Activated CD4-positive, alpha-beta T cell treated with anti-CD3 and anti-CD28 coated beads, Interleukin-2, amount 50 U/mL, for 16 hours (primary cell): ENCODE results near the gene GRIK1.

Source experiments
- DNase-seq: peaks from one replicate; pipeline ENCODE4 v3.0.0-alpha.2; 2020

GRIK1 gene

GRCh38 chr21:29826386-29826785, 113.4 kb downstream of the GRIK1 start:
- no peak for DNase-seq

- DNase-seq = no peak
These were observed 113.9 kb downstream of the GRIK1 start for GRCh38 chr21:29825936-29826335.

- DNase-seq = no peak
These were observed 114.5 kb downstream of the GRIK1 start for GRCh38 chr21:29825345-29825744.

GRCh38 chr21:29822064-29822463, 117.7 kb downstream of the GRIK1 start:
- no peak for DNase-seq

- DNase-seq = no peak
These were observed 118.6 kb downstream of the GRIK1 start for GRCh38 chr21:29821230-29821629.

- DNase-seq = no peak
These were observed 120.0 kb downstream of the GRIK1 start for GRCh38 chr21:29819675-29820326.

GRCh38 chr21:29818383-29818921, 121.3 kb downstream of the GRIK1 start:
- DNase-seq = no peak

- DNase-seq = no peak
These were observed 122.3 kb downstream of the GRIK1 start for GRCh38 chr21:29817450-29817849.

- DNase-seq = no peak
These were observed 126.8 kb downstream of the GRIK1 start for GRCh38 chr21:29812947-29813346.

- DNase-seq = no peak
These were observed 128.9 kb downstream of the GRIK1 start for GRCh38 chr21:29810871-29811270.

- no peak for DNase-seq
These were observed 131.6 kb downstream of the GRIK1 start for GRCh38 chr21:29808153-29808552.

GRCh38 chr21:29805105-29805504, 134.7 kb downstream of the GRIK1 start:
- no peak for DNase-seq

- no peak for DNase-seq
These were observed 136.6 kb downstream of the GRIK1 start for GRCh38 chr21:29803191-29803590.

- no peak for DNase-seq
These were observed 138.7 kb downstream of the GRIK1 start for GRCh38 chr21:29801122-29801521.

- no peak for DNase-seq
These were observed 139.7 kb downstream of the GRIK1 start for GRCh38 chr21:29800056-29800455.

GRCh38 chr21:29798840-29799239, 141.0 kb downstream of the GRIK1 start:
- no peak for DNase-seq

- no peak for DNase-seq
These were observed 142.6 kb downstream of the GRIK1 start for GRCh38 chr21:29797155-29797554.

- DNase-seq = no peak
These were observed 146.1 kb downstream of the GRIK1 start for GRCh38 chr21:29793712-29794111.

- DNase-seq = no peak
These were observed 150.4 kb downstream of the GRIK1 start for GRCh38 chr21:29789393-29789792.

- DNase-seq = no peak
These were observed 151.0 kb downstream of the GRIK1 start for GRCh38 chr21:29788752-29789151.

GRCh38 chr21:29787361-29787909, 152.4 kb downstream of the GRIK1 start:
- DNase-seq = no peak

GRCh38 chr21:29786496-29787360, 153.1 kb downstream of the GRIK1 start:
- no peak for DNase-seq

- DNase-seq = no peak
These were observed 162.6 kb downstream of the GRIK1 start for GRCh38 chr21:29777160-29777559.

- no peak for DNase-seq
These were observed 164.3 kb downstream of the GRIK1 start for GRCh38 chr21:29775462-29775861.
